H1 (cell line): ENCODE data around the gene SLCO2A1. TPM values are rescaled to one million over a fixed set of nuclear protein-coding genes. Genes with fewer than 3 reads are reported as not detected.

Experiments used
- CHD7 ChIP-seq: fragments of 300-600 bp; sonication (generic); IDR thresholded peaks from 2 replicates; pipeline ENCODE4 v1.7.1; 2012; ENCODE audit warnings: low read length, moderate library complexity, mild to moderate bottlenecking, inconsistent platforms; ENCODE audit not compliant: insufficient replicate concordance
- polyA plus RNA-seq, 7 experiments: library from polyadenylated mRNA; depleted of rRNA in 3 of 7; stranded (reverse) in 5 of 7; unstranded in 2 of 7; fragments of >200 nt in 5 of 7; fragments of 200-250 nt in 2 of 7; gene quantifications; 1 replicate in 5 of 7; 2 replicates in 1 of 7; 4 replicates in 1 of 7; pipeline versions ENCODE4 v1.2.1 to v1.2.3, GENCODE V29; 2011 to 2013; ENCODE audit warnings: missing spikeins in 2 of 7, mixed read lengths in 2 of 7
- total RNA-seq: library from RNA; stranded (reverse); fragmentation: NEBNext Ultra II Directional; extraction: Animal tissue kit (Norgen Biotek cat#: 25700); gene quantifications from 2 replicates; pipeline ENCODE4 v1.2.1, GENCODE V29; 2021
- TF ChIP-seq, protein P1 (sequence below): IDR thresholded peaks from 2 replicates; pipeline ENCODE4 v1.6.1; 2012; ENCODE audit warnings: inconsistent platforms

The SLCO2A1 gene
- total and polyA plus RNA-seq, 2 of the 8 experiments (the other 6 are each of a cell fraction or from before 2014, with no cell fraction given), result 1.1 to 2.3 TPM

GRCh38 chr3:133943031-133943535 lies 86.6 kb downstream of the SLCO2A1 start (continued):
- no peak for TF ChIP-seq CHD7
- TF ChIP-seq, protein P1, sequence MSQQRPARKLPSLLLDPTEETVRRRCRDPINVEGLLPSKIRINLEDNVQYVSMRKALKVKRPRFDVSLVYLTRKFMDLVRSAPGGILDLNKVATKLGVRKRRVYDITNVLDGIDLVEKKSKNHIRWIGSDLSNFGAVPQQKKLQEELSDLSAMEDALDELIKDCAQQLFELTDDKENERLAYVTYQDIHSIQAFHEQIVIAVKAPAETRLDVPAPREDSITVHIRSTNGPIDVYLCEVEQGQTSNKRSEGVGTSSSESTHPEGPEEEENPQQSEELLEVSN, result no peak
